Mammary epithelial cell (primary cell): ENCODE measurements around the gene PRAMEF13.
"Not testable (repeated sequence)": the region's sequence is repeated elsewhere in the genome, so short reads cannot be mapped to it uniquely, and the experiment has no call there.

Experiments used
- CTCF ChIP-seq, 2 donors: IDR thresholded peaks in 1 of 2; conservative IDR thresholded peaks in 1 of 2; 2 replicates each; pipeline ENCODE4 v1.5.1; 2011 to 2012; ENCODE audit warnings: inconsistent platforms in 2 of 2, low read length in 2 of 2, mild to moderate bottlenecking in 2 of 2, control low read depth in 1 of 2, low read depth in 1 of 2; ENCODE audit not compliant: insufficient read depth in 1 of 2; ENCODE audit errors: extremely low read depth in 1 of 2
- EZH2 ChIP-seq: IDR thresholded peaks from 2 replicates; pipeline ENCODE4 v1.6.1; 2012; ENCODE audit warnings: low read length, inconsistent platforms, borderline replicate concordance

- not testable (repeated sequence) for TF ChIP-seq CTCF (conservative IDR thresholded peaks at IDR 0.05 in 1 of 2, IDR thresholded peaks at IDR 0.05 in 1 of 2; ENCODE audit: extremely low read depth in 1 of 2, insufficient read depth in 1 of 2, low read depth in 1 of 2, low read length in 2 of 2); EZH2
Observed at GRCh38 chr1:13245841-13246553, 44.8 kb upstream of the PRAMEF13 start.
